ENCODE measurements around the gene WNK2.

Gene WNK2

DNA sequence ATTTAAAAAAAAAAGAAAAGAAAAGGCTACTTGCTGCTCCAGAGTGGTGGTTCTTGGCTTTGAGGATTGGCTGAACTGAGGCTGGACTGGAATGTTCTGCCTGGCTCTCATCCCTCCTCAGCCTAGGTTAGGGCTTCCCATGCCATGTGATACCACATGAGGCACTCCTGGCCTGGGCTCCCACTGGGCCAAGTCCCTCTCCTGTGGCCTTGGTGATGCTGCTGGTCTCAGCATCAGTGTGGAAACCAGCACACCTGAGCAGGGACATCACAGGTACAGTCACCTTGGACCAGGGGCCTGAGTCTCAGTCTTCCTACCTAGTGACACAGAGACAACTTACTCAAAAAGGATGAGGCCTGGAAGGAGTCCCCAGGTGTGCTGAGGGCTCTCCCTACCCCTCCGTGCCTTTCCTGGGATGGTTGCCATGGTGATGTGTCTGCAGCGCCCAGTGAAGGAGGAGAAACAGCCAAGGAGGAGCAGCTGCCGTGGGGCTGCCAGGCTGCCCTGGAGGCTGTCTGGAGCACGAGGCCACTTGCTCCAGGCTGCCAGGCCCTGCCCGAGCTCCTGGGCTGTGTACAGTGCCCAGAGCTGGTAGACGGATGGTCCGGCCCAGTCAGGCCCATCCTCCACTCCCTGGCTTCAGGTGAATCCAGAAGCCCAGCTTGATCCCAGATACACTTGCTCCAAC is 71.0 kb downstream of the WNK2 start:
- no peak for DNase-seq (ENCODE audit: low read depth)

DNA sequence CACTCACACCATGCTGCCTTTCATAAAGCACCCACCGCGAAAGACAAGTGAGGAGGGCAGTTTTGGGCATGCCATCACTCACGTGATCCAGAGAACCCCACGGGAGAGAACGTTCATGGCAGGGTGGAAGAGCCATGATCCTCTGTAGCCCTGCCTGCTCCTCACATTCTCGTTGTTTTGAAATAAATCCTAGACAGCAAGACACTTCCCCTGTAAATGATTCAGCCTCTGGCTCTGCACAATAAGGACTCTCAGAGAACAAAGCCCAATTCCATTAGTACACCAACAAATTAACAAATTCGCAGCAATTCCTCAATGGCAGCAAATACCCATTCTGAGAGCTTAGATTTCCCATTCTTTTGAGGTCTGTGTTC is 71.5 kb downstream of the WNK2 start:
- no peak for DNase-seq (ENCODE audit: low read depth)

DNA sequence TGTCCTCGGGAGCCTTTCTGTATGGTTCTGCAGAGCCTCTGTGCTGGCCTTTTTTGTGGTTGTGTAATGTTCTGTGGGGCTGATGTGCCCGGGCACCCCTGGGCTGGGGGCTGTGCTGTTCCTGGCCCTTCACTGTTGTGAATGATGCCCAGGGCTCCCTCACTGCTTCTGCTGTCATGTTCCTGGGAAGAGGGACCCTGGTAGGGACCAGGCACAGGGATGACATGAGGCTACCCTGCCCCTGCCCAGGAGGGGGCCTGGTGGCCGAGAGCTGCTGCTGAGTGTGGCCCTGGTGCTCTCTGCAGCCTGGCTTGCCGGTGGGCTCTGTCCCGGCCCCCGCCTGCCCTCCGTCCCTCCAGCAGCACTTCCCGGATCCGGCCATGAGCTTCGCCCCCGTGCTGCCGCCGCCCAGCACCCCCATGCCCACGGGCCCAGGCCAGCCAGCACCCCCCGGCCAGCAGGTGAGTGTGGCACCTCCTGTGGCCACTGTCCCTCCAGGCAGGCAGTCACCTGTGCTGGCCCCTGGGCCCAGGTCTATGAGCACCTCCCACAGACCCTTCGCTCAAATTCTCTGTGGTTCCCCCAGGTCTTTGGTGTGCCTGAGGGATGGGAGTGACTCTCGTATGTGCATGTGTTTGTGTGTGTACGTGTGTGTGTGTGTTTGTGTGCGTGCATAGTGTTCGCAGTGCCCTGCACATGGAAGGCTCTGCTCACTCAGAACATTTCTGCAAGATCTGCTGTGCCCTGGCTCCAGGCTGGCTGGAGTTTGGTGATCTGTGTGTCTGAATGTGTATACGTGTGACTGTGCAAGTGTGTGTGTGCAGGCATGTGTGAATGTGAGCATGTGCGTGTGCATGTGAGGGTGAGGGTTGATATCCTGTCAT is 72.3 kb downstream of the WNK2 start:
- no peak for DNase-seq (ENCODE audit: low read depth)

DNA sequence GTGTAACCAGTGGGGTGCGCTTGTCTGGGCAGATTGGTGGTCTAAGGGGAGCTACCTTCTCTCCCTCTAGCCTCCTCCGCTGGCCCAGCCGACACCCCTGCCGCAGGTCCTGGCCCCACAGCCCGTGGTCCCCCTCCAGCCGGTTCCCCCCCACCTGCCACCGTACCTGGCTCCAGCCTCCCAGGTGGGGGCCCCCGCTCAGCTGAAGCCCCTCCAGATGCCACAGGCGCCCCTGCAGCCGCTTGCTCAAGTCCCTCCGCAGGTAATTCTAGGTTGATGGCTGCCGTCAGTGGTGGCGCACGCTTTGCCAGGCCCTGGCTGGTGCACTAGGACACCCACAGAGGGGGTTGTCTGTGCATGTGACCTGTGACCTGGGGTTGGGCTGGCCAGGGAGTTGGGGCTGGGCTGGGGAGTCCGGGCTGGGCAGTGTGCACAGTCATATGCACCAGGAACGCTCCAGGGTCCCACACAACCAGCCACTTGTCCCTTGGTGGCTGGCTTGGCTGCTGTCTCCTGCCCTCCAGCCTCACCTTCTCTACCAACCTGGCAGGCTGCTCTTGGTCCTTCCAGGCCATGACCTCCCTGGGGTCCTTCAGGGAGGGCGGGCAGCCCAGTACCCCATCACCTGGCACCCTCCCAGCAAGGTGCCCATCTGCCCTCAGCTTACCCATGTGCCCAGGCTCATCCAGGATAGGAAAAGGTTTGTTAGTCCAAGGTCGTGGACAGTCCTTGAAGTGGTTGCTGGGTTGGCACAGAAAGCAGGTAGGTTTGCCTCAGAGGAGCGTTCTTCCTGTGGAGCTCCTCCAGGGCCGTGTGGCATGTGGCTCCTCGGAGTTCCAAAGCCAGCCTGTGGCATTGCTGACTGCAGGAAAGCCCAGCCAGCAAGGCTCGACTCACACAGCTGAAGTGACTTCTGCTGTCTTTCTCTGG is 73.2 kb downstream of the WNK2 start:
- no peak for DNase-seq (ENCODE audit: low read depth)

DNA sequence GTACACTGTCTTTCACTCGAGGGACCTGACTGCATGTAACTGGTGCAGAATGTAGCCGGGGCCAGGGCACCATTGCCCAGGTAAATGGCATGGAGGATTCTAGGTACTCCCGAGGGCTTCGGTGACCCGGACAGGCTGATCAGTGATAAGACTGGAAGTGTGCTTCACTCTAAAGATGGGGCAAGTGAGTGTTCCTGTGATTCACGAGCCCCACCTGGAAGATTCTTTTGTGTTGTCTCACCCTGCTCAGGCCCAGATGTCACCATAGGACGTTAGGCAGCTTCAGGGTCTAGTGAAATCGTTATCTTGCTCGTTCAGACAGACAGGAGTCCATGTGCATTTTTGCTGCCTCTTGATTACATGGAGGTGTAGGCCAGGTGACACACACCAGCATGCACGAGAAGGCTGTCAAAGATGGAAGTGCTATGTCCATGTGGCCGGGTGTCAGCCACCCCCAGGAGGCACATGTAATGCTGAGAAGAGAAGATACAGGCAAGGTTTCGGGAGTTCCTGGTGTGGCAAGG is 73.9 kb downstream of the WNK2 start:
- no peak for DNase-seq (ENCODE audit: low read depth)

DNA sequence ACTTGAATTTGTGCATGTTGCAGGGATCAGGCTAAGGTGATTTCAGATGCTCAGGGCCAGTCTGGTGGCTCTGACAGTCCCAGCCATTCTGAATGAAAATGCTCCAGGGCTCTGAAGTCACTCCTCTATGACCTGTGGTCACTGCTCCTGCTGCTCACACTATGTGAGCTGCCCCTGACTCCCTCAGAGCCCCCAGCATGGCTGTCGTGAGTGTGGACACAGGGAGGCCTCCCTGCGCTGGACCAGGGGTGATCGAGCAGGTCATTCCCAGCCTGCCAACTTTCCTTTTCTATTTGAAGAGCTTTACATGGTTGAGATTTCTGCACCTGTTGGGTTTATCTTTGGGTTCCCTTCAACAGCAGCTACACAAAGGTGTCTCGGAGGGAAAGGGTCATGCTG is 74.5 kb downstream of the WNK2 start:
- no peak for DNase-seq (ENCODE audit: low read depth)

DNA sequence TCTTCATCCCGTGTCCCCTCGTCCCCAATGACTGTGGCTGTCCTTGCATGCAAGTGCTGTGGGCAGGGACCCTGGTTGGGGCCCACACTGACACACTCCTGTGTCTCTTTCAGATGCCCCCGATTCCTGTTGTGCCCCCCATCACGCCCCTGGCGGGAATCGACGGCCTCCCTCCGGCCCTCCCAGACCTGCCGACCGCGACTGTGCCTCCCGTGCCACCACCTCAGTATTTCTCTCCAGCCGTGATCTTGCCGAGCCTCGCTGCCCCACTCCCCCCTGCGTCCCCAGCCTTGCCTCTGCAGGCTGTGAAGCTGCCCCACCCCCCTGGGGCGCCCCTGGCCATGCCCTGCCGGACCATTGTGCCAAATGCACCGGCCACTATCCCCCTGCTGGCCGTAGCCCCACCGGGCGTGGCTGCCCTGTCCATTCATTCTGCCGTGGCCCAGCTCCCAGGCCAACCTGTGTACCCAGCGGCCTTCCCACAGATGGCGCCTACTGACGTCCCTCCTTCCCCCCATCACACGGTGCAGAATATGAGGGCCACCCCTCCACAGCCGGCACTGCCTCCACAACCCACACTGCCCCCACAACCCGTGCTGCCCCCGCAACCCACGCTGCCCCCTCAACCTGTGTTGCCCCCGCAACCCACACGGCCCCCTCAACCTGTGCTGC is 75.0 kb downstream of the WNK2 start:
- no peak for DNase-seq (ENCODE audit: low read depth)

DNA sequence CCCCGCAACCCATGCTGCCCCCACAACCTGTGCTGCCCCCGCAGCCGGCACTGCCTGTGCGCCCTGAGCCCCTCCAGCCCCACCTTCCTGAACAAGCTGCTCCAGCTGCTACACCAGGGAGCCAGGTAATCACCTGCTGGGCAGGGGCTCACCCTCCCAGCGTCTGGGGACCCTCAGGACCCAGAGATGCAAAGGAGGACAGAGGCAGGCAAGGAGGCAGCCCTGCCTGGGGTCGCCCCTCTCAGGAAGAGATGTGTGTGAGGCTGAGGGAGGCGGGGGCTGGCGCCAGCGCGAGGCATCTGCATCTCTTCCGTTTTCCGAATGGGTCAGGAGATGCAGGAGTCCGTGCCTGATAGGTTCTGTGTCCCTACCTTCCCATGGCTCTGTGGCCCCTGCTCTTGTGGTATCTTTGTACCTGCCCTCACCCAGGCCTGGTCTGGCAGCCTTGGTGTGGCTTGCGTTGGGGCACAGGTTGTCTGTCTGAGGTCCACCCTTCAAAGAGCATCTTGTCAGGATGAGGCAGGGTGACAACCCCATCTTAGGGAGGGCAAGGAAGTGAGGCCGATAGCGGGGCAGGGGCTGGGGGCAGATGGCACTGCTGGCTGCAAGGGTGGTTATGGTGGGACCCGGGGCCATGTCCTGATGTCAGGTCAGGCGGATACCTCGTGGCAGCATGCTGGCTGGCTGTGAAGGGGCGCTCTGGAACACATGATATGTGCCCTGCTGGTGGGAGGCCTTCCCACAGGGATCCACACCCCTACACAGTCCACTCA is 75.7 kb downstream of the WNK2 start:
- no peak for DNase-seq (ENCODE audit: low read depth)

DNA sequence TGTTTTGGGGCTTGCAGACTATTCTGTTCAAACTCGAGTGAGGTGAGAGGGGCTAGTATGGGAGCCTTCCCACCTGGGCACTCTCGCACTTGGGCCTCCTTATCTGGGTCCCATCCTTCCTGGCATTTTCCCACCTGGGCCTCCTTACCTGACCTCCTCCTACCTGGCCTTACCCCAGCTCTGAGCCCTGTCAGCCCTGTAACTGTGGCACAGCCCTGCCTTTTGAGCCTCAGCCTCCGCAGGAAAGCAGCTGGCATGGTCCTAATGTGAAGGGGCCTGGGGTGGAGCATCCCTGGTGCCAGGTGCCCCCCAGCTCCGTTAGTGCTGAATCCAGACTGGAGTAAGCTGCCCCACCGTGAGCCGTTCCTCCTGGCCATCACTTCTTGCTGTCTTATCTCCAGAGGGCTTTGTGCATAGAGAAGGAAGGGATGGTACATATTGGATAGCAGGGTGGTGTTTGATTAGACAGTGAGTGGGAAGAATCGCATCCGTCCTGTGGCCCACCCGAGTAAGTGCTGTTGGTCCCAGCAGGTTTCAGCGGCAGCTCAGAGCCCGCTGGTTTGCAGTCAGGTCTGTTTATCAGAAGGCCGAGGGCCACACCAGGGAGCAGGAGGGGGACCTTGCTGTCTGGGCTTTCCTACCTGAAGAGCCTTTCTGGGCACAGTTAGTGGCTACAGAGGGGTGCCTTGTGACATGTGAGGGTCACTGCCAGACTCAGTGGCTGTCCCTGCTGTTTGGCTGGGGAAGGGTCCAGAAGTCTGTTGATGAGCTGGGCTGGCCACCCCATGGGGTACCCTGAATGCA is 76.5 kb downstream of the WNK2 start:
- DNase-seq (ENCODE audit: low read depth): no peak

DNA sequence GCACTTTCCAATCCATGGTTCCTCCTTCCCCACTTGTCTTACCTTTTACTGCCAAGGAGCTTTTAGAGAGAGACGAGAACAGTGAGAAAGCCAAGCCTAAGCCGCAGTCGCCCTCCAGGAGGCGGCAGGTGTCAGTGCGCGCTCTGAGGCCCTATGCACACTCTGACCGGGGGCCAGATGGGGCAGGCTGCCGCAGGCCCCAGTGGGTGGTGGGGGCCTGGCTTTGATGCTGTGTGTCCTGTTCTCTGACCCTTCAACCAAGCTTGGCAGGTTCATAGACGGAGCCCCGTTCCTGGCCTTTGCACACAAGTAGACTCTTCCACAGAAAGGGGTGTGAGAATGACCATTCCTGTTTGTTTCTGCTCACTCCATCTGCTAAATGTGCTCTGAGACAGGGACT is 77.3 kb downstream of the WNK2 start:
- DNase-seq (ENCODE audit: low read depth): no peak

DNA sequence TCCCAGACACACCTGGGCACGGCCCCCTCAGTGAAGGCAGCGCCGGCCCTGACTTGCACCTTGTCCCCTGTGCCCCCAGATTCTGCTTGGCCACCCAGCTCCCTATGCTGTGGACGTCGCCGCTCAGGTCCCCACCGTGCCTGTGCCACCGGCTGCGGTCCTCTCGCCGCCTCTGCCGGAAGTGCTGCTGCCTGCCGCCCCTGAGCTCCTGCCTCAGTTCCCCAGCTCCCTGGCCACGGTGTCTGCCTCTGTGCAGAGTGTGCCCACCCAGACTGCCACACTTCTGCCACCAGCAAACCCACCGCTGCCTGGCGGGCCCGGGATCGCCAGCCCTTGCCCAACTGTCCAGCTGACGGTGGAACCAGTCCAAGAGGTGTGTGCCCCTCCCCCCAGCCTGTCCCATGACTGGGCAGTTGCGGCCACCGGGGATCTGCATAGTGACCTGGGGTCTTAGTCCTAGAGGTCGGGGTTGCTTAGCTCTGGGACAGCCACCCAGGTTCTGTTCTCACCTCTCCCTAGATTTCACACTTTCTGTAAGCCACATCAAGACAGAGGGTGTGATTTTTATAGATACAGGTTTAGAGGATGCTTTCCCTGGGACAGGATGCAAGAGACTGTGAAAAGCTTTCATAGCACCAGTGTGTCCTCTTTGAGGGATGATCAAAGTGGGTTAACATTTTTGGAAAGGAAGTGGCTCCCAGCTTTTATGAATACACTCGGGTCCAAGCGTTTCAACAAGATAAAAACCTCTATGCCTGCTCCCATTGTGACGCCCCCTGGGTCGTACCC is 78.0 kb downstream of the WNK2 start:
- no peak for DNase-seq (ENCODE audit: low read depth)

DNA sequence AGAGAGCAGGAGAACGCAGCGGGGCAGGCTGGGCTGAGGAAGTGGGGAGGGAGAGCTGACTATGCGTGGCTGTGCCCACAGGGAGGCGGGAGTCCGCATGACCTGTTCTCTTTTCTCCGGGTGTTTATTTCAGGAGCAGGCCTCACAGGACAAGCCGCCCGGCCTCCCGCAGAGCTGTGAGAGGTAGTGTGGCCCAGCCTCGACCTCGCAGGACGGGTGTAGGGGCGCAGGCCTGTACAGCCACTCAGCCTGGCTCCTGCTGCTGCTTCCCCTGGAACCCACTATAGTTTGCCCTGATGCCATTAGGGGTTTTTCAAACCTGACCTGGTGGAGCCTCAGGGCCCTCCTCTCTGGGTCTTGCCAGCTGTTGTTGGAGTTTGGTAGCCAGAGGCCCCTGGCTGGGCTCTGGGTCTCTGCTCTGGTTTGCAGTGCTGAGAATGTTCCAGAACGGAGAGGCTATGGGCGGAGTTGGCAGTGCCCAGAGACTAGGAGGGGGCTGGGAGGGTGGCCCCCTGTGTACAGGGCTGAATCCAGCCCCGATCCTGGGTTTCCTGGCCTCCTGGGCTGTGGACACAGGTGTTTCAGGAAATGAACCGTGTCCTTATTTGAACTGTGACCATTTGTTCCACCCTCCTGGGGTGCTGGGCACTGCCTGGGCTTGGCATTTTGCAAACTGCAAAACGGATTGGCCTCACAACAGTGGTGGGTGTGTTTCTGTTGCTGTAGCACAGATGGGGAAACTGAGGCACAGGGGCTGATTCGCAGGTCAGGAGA is 78.8 kb downstream of the WNK2 start:
- DNase-seq (ENCODE audit: low read depth): no peak

DNA sequence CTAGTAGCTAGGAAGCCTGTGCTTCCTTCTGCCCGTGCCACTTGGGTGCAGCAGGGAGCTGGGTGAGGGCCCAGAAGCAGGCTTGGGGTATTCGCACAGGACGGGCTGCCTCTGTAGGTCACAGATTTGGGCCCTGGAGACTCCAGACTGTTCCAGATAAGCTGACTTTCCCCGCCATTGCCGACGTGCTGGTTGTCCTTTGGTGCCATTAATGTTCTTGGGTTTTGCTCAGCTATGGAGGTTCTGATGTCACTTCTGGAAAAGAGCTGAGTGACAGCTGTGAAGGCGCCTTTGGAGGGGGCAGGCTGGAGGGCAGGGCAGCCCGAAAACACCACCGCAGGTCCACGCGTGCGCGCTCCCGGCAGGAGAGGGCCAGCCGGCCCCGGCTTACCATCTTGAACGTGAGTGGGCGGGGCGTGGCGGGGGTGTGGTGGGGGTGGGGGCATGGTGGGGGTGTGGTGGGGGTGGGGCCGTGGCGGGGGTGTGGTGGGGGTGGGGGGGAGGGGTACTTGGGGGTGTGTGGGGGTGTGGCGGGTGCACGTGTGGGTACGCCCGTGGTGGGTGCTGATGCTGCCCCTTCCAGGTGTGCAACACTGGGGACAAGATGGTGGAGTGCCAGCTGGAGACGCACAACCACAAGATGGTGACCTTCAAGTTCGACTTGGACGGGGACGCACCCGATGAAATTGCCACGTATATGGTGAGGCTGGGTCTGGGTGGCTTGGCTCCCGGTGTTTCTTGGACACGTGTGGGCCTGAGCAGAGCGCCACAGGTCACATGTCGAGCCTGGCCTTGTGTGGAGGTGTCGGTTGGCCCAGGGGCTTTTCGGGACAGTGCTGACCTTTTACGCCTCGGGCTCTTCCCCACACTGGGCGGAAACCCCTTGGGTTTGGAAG is 79.6 kb downstream of the WNK2 start:
- DNase-seq (ENCODE audit: low read depth): no peak

DNA sequence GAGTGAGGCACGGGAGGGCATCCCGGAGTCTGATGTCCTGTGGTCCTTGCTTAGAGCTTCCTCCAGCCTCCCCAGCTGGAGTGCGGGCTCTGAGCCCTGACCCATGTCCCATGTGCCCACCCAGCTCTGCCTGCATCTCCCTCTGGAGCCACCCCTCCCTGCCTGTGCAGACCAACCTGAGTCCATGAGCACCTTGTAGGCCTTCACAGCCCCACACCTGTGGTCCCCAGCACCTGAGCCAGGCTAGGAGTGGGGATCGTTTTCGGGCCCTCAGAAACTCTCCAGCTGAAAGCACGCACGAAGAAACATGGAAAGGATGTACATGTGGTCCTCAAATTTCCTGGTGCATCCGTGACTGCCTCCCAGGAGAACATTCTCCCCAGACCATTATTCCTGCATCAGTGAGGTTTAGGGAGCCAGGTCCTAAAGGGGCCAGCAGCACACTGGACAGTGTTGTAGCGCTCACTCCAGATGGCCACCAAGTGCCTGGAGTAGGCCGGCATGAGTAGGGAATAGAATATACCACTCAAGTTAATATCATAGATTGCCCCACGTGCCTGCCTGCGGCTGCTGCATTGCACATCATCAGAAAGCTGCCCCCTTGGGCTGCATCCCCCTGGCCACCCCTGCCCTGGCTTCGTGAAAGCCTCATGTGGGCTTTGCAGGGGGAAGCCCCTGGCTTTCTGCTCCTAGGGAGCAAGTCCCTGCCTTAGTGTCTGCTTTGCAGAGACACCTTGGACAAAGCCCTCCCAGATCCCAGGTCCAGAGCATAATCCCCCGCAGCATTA is 80.6 kb downstream of the WNK2 start:
- DNase-seq (ENCODE audit: low read depth): no peak

DNA sequence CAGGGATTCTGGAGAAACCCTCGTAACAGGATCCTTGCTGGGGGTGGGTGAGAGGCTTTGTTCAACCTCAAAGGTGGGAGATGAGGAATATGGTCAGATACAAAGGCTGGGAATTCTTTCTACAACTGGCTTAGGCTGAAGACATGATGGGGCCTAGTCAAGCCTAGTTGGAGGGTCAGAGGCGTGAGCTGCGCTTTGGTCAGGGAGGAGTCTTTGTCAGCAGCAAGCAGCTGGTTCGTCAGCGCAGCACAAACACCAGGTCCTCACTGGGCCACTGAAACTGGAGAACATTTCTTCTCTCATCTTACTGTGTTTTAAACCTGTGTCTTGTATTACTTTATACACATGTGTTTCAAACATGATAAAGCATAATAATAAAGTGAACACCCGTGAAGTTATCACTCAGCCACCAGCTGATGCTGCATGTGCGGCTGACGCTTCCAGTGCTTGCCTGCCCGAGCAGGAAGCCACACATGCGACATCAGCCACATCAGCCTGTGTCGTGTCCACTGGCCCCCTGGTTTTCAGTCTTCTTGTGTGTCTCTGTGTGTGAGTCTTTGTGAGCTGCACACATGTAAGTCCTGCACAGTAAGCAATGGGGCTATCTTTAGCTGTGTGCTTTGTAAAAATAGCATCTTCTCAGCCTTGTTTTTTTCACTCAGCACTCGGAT is 81.5 kb downstream of the WNK2 start:
- no peak for DNase-seq (ENCODE audit: low read depth)

DNA sequence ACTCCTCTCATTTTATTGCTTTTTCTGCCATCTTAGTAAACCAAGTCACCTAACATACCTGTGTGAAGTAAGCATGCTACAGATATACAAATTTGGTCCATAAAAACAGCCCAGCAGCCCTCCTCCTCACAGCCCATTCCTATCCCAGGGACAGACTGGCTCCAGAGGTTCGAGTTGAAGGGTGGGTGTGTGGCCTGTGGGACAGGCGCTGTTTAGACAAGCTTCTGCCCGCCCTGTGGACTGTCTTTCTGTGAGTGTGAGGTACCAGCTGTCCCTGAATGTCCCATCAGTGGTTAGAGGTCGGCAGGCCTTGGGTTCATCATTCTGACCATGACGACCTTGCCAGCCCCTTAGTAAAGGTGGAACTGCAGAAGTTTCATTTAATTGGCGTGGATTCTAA is 82.0 kb downstream of the WNK2 start:
- DNase-seq (ENCODE audit: low read depth): no peak

All from T follicular helper cell (primary cell).